Omental fat pad (tissue), 4 donors: ENCODE data around the gene CARD14. TPM values are rescaled to one million over a fixed set of nuclear protein-coding genes. Genes with fewer than 3 reads are reported as not detected.
"Not testable (repeated sequence)": the region's sequence is repeated elsewhere in the genome, so short reads cannot be mapped to it uniquely, and the experiment has no call there.

ENCODE experiments used
- ATAC-seq: fragments of 150-250 bp; one replicate; pipeline ENCODE4 v1.9.1; 2016; ENCODE audit warnings: mild to moderate bottlenecking, moderate library complexity; ENCODE audit not compliant: low FRiP score
- DNase-seq: peaks from one replicate; pipeline ENCODE4 v3.0.0-alpha.2; 2019; ENCODE audit warnings: low spot score
- total RNA-seq, 4 donors: library from RNA; depleted of rRNA; stranded (reverse); fragments of >200 nt; gene quantifications; one replicate each; pipeline ENCODE4 v1.1.0, GENCODE V29; 2016
- TF ChIP-seq, protein P1 (sequence below), 3 donors: fragments of 450-650 bp; IDR thresholded peaks; one replicate each; pipeline ENCODE4 v1.5.1; 2016 to 2017; ENCODE audit warnings: antibody characterized with exemption in 3 of 3, mild to moderate bottlenecking in 3 of 3, moderate library complexity in 2 of 3

CARD14 gene
- total RNA-seq, 4 donors from 2014 or later = 0.37 to 0.63 TPM; not detected in 2

DNA sequence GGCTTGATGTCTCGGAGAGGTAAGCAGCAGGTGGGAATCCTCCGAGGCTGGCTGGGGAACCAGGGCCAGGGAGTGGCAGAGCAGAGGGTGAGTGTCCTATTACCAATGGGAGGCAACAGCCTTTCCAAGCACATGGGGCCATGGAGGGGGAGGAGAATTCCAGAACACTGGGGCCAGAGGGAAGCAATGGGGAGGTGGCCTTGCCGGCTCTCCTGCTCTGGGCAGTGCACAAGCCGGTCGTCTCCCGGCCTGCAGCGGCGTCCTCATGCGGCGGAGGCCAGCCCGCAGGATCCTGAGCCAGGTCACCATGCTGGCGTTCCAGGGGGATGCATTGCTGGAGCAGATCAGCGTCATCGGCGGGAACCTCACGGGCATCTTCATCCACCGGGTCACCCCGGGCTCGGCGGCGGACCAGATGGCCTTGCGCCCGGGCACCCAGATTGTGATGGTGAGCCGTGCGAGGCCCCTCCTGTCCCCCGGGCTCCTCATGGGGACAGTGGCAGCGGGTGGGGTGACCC lies 28.4 kb downstream of the CARD14 start:
- TF ChIP-seq, protein P1, sequence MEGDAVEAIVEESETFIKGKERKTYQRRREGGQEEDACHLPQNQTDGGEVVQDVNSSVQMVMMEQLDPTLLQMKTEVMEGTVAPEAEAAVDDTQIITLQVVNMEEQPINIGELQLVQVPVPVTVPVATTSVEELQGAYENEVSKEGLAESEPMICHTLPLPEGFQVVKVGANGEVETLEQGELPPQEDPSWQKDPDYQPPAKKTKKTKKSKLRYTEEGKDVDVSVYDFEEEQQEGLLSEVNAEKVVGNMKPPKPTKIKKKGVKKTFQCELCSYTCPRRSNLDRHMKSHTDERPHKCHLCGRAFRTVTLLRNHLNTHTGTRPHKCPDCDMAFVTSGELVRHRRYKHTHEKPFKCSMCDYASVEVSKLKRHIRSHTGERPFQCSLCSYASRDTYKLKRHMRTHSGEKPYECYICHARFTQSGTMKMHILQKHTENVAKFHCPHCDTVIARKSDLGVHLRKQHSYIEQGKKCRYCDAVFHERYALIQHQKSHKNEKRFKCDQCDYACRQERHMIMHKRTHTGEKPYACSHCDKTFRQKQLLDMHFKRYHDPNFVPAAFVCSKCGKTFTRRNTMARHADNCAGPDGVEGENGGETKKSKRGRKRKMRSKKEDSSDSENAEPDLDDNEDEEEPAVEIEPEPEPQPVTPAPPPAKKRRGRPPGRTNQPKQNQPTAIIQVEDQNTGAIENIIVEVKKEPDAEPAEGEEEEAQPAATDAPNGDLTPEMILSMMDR (IDR thresholded peaks at IDR 0.05) = no peak
- ATAC-seq (no peak), DNase-seq (no peak)

DNA sequence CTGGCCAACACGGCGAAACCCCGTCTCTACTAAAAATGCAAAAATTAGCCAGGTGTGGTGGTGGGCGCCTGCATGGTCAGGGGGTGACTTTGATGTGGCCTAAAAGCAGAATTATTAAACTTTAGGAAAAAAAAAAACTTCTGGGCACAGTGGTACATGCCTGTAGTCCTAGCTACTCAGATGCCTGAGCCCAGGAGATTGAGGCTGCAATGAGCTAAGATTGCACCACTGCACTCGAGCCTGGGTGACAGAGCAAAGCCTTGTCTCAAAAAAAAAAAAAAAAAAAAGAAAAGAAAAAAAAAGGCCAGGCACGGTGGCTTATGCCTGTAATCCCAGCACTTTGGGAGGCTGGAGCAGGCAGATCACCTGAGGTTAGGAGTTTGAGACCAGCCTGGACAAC lies 29.5 kb downstream of the CARD14 start:
- DNase-seq, ATAC-seq: not testable (repeated sequence)

DNA sequence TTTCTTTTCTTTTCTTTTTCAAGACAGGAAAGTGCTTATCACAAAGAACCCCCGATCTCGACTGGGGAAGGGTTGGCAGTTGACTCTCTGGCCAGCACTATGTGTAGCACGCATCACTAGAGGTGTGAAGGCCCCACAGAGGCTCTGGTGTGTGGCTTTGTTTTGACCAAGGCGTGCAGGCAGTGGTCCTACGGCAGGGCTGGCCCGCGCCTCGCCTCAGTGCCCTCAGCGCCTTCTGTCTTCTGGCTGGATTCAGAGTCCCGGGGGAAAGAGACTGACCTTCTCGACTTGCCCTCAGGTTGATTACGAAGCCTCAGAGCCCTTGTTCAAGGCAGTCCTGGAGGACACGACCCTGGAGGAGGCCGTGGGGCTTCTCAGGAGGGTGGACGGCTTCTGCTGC lies 31.6 kb downstream of the CARD14 start:
- no peak for ATAC-seq
- TF ChIP-seq, protein P1 (IDR thresholded peaks at IDR 0.05) = no peak
- no peak for DNase-seq

DNA sequence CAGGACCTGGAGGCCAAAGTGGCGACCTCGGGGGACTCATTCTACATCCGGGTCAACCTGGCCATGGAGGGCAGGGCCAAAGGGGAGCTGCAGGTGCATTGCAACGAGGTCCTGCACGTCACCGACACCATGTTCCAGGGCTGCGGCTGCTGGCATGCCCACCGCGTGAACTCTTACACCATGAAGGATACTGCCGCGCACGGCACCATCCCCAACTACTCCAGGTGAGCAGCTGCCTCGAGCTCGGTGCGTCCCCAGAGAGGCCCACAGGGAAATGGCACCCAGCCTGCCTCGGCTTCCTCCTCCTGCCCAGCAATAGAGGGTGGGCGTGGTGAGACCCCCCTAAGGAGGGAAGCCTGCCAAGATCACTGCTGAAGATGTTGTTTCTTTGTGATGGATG lies 32.4 kb downstream of the CARD14 start:
- no peak for ATAC-seq
- TF ChIP-seq, protein P1 (IDR thresholded peaks at IDR 0.05) = no peak
- no peak for DNase-seq

DNA sequence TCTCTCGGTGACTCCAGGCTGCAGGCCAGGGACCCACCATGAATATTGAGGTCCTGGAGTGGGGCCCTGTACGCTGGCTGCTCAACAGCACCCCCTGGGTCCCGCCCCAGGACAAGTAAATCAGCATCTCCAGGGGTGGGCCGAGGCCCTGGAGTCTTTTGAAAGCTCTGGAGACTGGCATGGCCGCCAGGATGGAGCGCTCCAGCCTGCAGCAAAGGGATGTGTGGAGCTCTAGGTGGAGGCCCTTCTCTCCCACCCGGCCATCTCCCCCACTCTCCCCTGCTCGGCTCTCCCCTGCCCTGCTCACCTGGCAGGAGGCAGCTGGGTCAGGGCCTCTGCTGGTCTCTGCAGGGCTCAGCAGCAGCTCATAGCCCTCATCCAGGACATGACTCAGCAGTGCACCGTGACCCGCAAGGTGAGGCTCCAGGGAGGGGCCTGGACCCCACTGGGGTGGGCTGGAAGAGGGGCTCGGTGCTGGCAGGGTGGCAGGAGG lies 33.7 kb downstream of the CARD14 start:
- DNase-seq (no peak), ATAC-seq (no peak)
- TF ChIP-seq, protein P1 (IDR thresholded peaks at IDR 0.05) = no peak

DNA sequence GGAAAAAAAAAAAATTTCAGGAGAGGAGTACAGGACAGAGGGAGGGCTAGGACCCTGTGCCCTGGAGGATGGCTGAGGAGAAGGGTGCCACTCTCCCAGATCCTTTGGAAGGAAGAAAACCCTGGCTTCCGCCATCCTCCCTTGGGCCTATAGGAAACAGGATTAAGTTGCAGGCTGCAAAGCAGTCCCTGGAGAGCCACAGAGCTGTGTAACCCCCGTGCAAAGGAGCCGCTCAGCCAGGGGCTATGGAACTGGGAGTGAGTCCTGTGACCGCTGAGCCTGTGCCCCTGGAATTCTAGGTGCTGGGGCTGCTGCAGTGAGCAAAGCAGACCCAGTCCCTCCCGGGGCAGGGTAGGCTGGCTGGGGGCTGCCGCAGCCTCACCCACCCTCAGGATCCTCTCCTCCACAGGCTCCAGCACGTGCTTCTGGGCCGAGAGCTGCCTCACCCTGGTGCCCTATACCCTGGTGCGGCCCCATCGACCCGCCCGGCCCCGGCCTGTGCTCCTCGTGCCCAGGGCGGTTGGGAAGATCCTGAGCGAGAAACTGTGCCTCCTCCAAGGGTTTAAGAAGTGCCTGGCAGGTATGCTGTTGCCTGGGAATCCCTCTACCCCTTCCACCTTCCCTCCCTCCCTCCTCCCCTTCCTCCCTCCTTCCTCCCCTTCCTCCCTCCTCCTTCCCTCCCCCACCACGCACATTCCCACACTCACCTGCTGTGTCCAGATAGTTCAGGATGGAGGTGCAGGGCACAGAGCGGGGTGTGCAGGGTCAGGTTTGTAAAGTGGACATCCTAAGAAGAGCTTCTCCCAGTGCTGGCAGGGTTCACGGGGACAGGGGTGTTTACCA lies 35.0 kb downstream of the CARD14 start:
- no peak for DNase-seq
- TF ChIP-seq, protein P1 (IDR thresholded peaks at IDR 0.05) = no peak

DNA sequence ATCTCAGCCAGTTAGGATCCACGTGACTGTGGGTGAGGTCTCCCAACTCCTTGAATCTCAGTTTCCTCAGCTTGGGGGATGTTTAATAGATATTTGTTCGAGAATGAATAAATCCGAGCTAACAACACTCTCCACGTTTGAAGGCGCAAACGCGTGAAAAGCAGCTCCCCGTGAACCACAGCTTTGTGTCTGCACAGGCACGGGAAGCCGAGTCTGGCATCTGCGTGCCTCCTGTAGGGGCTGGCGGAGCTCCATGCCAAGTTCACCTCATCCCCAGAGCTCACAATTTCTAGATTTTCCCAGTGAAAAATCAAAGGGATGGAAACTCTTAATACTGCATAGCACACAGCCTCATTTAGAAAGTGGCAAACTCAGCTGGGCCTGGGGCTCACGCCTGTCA lies 36.0 kb downstream of the CARD14 start:
- ATAC-seq (no peak), DNase-seq (no peak)
- TF ChIP-seq, protein P1 (IDR thresholded peaks at IDR 0.05) = no peak

More for the DNA sequence above, 35.0 kb downstream of the CARD14 start:
- ATAC-seq = no peak
